Measurements from ENCODE around the gene GHITM. TPM values are rescaled to one million over a fixed set of nuclear protein-coding genes. Genes with fewer than 3 reads are reported as not detected.

The GHITM gene
- total RNA-seq, 1 experiment from 2014 or later, result 156 TPM

GRCh38 chr10:84173501-84173929, 34.2 kb downstream of the GHITM start, which contains the start of gene GPR15LG:
TSS of gene GPR15LG (plus strand) at chr10:84173801. CDS start at chr10:84173852, 51 bp downstream.
- Histone ChIP-seq H3K9me2 (ENCODE audit: insufficient read depth) (no peaks in the 10 kb centered on the region), H3K36me3 (ENCODE audit: control insufficient read depth in 1 of 2, insufficient read depth in 2 of 2, low read length in 2 of 2) (no peaks in the 10 kb centered on the region), H3K9ac (ENCODE audit: low read length) (no peak within 1 kb of the TSS), H3K4me2 (ENCODE audit: low read length) (no peak within 1 kb of the TSS), H3K79me2 (ENCODE audit: insufficient read depth, low read length) (no peaks in the 10 kb centered on the region), H2AFZ (ENCODE audit: low read depth, low read length, poor library complexity, severe bottlenecking) (no peak within 1 kb of the TSS), H4K20me1 (ENCODE audit: insufficient read depth) (no peaks in the 10 kb centered on the region), H3K4me1 (ENCODE audit: control insufficient read depth in 1 of 2, insufficient read depth in 2 of 2, low read length in 2 of 2) (no peaks in the 10 kb centered on the region), H3K27ac (ENCODE audit: low read depth, low read length) (no peak within 1 kb of the TSS), H3K9me3 (ENCODE audit: control insufficient read depth in 1 of 2, insufficient read depth in 1 of 2, low read depth in 1 of 2, low read length in 2 of 2) (no peaks in the 10 kb centered on the region), H3K4me3 (replicated peaks in 1 of 2; ENCODE audit: low read depth in 1 of 2, low read length in 2 of 2) (no peak within 1 kb of the TSS), H3K27me3 (ENCODE audit: insufficient read depth, low read length) (no peaks in the 10 kb centered on the region)
- no peak for TF ChIP-seq POLR2AphosphoS5 (IDR thresholded peaks at IDR 0.05; ENCODE audit: low read depth, low read length)
- no peak for TF ChIP-seq CEBPB (IDR thresholded peaks at IDR 0.05; ENCODE audit: low read depth)
- no peak for TF ChIP-seq EZH2 (IDR thresholded peaks at IDR 0.05)
- TF ChIP-seq FOSL1 (IDR thresholded peaks at IDR 0.05; ENCODE audit: low read depth), result no peak
- no peak for TF ChIP-seq SP1 (IDR thresholded peaks at IDR 0.05; ENCODE audit: low read depth)
- TF ChIP-seq TCF7L2 (IDR thresholded peaks at IDR 0.05; ENCODE audit: borderline replicate concordance, extremely low read depth, insufficient read depth, insufficient read length), result no peak
- TF ChIP-seq YY1 (IDR thresholded peaks at IDR 0.05; ENCODE audit: extremely low read depth, insufficient replicate concordance, low read depth, low read length), result no peak
- TF ChIP-seq JUND (IDR thresholded peaks at IDR 0.05), result no peak
- TF ChIP-seq ZNF274 (IDR thresholded peaks at IDR 0.05; ENCODE audit: low read depth, low read length), result no peak
- no peak for TF ChIP-seq SIN3A (IDR thresholded peaks at IDR 0.05; ENCODE audit: low read depth)
- TF ChIP-seq REST (IDR thresholded peaks at IDR 0.05; ENCODE audit: low read depth), result no peak
- no peak for TF ChIP-seq EGR1 (IDR thresholded peaks at IDR 0.05; ENCODE audit: low read depth)
- ChIA-PET RAD21 (ENCODE audit: low non-redundant PET in 1 of 2, low total read pairs in 2 of 2, uncharacterized antibody in 2 of 2, unreplicated experiment in 2 of 2) (no interaction called here), CTCF (no interaction called here), POLR2A (no interaction called here)
- no peak for DNase-seq (ENCODE audit: low read depth, low spot score)
- no peak for ATAC-seq
- intact Hi-C loops (cut with micrococcal nuclease), result no loop called here
- no TSS peak for BruUV-seq (replicated peaks)
